WTC11 (cell line): ENCODE results near the gene SMIM31.

Experiments
- CTCF ChIP-seq: fragments of 200-600 bp; IDR thresholded peaks from 2 replicates; pipeline ENCODE4 v1.8.0; 2022; ENCODE audit warnings: antibody characterized with exemption
- E2F4 ChIP-seq: sonication (generic); formaldehyde crosslinking; IDR thresholded peaks from 2 replicates; pipeline ENCODE4 v1.8.1; 2022; ENCODE audit warnings: low read depth, mild to moderate bottlenecking, moderate library complexity, missing genetic modification reagents, borderline replicate concordance
- ERG ChIP-seq: fragments of 250-450 bp; sonication (Bioruptor Pico); IDR thresholded peaks from 2 replicates; pipeline ENCODE4 v1.8.0; 2021; ENCODE audit warnings: mild to moderate bottlenecking
- FOXP1 ChIP-seq: sonication (generic); formaldehyde crosslinking; IDR thresholded peaks from 2 replicates; pipeline ENCODE4 v1.8.0; 2022; ENCODE audit warnings: missing genetic modification reagents, mild to moderate bottlenecking, moderate library complexity, borderline replicate concordance
- FOXP4 ChIP-seq: sonication (generic); formaldehyde crosslinking; IDR thresholded peaks from 2 replicates; pipeline ENCODE4 v1.8.0; 2022; ENCODE audit warnings: mild to moderate bottlenecking, missing genetic modification reagents
- STAT6 ChIP-seq: sonication (generic); formaldehyde crosslinking; conservative IDR thresholded peaks from 2 replicates; pipeline ENCODE4 v1.8.1; 2023; ENCODE audit warnings: mild to moderate bottlenecking, low read depth, missing genetic modification reagents, moderate library complexity
- ZNF121 ChIP-seq: sonication (generic); formaldehyde crosslinking; IDR thresholded peaks from 2 replicates; pipeline ENCODE4 v1.8.0; 2023; ENCODE audit warnings: missing genetic modification reagents
- ZNF232 ChIP-seq: sonication (generic); formaldehyde crosslinking; IDR thresholded peaks from 2 replicates; pipeline ENCODE4 v1.8.0; 2022; ENCODE audit warnings: mild to moderate bottlenecking, missing genetic modification reagents
- TF ChIP-seq, protein P1 (sequence below): sonication (generic); formaldehyde crosslinking; IDR thresholded peaks from 2 replicates; pipeline ENCODE4 v1.8.1; 2022; ENCODE audit warnings: low read depth, missing genetic modification reagents, borderline replicate concordance
- TF ChIP-seq, protein P2 (sequence below): sonication (generic); formaldehyde crosslinking; IDR thresholded peaks from 2 replicates; pipeline ENCODE4 v1.8.0; 2023; ENCODE audit warnings: missing genetic modification reagents
- TF ChIP-seq, protein P3 (sequence below): fragments of 250-450 bp; sonication (Bioruptor Pico); IDR thresholded peaks from 2 replicates; pipeline ENCODE4 v1.9.0; 2021; ENCODE audit warnings: mild to moderate bottlenecking
- TF ChIP-seq, protein P4 (sequence below): sonication (generic); formaldehyde crosslinking; IDR thresholded peaks from 2 replicates; pipeline ENCODE4 v1.8.1; 2023; ENCODE audit warnings: mild to moderate bottlenecking, missing genetic modification reagents, moderate library complexity

- TF ChIP-seq ZNF121: no peak
- no peak for TF ChIP-seq CTCF
- TF ChIP-seq FOXP4: no peak
- TF ChIP-seq, protein P1, sequence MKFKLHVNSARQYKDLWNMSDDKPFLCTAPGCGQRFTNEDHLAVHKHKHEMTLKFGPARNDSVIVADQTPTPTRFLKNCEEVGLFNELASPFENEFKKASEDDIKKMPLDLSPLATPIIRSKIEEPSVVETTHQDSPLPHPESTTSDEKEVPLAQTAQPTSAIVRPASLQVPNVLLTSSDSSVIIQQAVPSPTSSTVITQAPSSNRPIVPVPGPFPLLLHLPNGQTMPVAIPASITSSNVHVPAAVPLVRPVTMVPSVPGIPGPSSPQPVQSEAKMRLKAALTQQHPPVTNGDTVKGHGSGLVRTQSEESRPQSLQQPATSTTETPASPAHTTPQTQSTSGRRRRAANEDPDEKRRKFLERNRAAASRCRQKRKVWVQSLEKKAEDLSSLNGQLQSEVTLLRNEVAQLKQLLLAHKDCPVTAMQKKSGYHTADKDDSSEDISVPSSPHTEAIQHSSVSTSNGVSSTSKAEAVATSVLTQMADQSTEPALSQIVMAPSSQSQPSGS (CRISPR knock-in tag): no peak
- TF ChIP-seq STAT6: no peak
- TF ChIP-seq, protein P2, sequence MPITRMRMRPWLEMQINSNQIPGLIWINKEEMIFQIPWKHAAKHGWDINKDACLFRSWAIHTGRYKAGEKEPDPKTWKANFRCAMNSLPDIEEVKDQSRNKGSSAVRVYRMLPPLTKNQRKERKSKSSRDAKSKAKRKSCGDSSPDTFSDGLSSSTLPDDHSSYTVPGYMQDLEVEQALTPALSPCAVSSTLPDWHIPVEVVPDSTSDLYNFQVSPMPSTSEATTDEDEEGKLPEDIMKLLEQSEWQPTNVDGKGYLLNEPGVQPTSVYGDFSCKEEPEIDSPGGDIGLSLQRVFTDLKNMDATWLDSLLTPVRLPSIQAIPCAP: no peak
- TF ChIP-seq ZNF232 (CRISPR knock-in tag): no peak
- no peak for TF ChIP-seq E2F4
- TF ChIP-seq, protein P3, sequence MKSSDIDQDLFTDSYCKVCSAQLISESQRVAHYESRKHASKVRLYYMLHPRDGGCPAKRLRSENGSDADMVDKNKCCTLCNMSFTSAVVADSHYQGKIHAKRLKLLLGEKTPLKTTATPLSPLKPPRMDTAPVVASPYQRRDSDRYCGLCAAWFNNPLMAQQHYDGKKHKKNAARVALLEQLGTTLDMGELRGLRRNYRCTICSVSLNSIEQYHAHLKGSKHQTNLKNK (CRISPR knock-in tag): no peak
- no peak for TF ChIP-seq FOXP1 (CRISPR knock-in tag)
- TF ChIP-seq, protein P4, sequence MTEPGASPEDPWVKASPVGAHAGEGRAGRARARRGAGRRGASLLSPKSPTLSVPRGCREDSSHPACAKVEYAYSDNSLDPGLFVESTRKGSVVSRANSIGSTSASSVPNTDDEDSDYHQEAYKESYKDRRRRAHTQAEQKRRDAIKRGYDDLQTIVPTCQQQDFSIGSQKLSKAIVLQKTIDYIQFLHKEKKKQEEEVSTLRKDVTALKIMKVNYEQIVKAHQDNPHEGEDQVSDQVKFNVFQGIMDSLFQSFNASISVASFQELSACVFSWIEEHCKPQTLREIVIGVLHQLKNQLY (CRISPR knock-in tag): no peak
- no peak for TF ChIP-seq ERG (CRISPR knock-in tag)
Observed at GRCh38 chr4:164824581-164824980, 70.7 kb downstream of the SMIM31 start.
